Esophagus squamous epithelium (tissue), 5 donors: ENCODE measurements around the gene GGT5. TPM values are rescaled to one million over a fixed set of nuclear protein-coding genes. Genes with fewer than 3 reads are reported as not detected.
"Not testable (repeated sequence)": the region's sequence is repeated elsewhere in the genome, so short reads cannot be mapped to it uniquely, and the experiment has no call there.

Experiments used
- DNase-seq: peaks from one replicate; lab custom pipeline; 2025; lab: John Stamatoyannopoulos, UW
- H3K27ac ChIP-seq, 4 donors: fragments of 200-600 bp; sonication (generic); one replicate each; pipeline ENCODE4 v1.5.1; 2016 to 2019; ENCODE audit warnings: mild to moderate bottlenecking in 1 of 4
- H3K27me3 ChIP-seq, 4 donors: fragments of 200-600 bp; sonication (generic); 1 replicate in 3 of 4; 2 replicates in 1 of 4; pipeline versions ENCODE4 v1.5.1 to v1.6.0; 2017 to 2021; ENCODE audit warnings: antibody characterized with exemption in 1 of 4
- H3K36me3 ChIP-seq, 3 donors: fragments of 200-600 bp; sonication (generic); one replicate each; pipeline ENCODE4 v1.5.1; 2016 to 2019
- H3K4me1 ChIP-seq, 3 donors: fragments of 200-600 bp; sonication (generic); one replicate each; pipeline ENCODE4 v1.5.1; 2017 to 2019
- H3K4me3 ChIP-seq, 4 donors: fragments of 200-600 bp; sonication (generic); 1 replicate in 3 of 4; 2 replicates in 1 of 4; pipeline ENCODE4 v1.5.1; 2016 to 2019; ENCODE audit warnings: mild to moderate bottlenecking in 2 of 4, moderate library complexity in 1 of 4
- H3K9me3 ChIP-seq, 3 donors: fragments of 200-600 bp; sonication (generic); one replicate each; pipeline ENCODE4 v1.5.1; 2016 to 2019
- POLR2A ChIP-seq, 4 donors: fragments of 450-650 bp; IDR thresholded peaks; one replicate each; pipeline ENCODE4 v1.6.1; 2017; ENCODE audit warnings: antibody characterized with exemption in 4 of 4, mild to moderate bottlenecking in 4 of 4, moderate library complexity in 3 of 4
- WGBS, 2 donors: methylation state at CpG; one replicate each; pipeline ENCODE4 v1.1.5; 2018; 5-methylcytosine and 5-hydroxymethylcytosine counted together
- intact Hi-C: fragments of 100-400 bp; cut with DNase I; formaldehyde crosslinking; loops from one replicate; pipeline ENCODE4 v1.15.0; 2022
- total RNA-seq, 4 donors: library from RNA; depleted of rRNA; stranded (reverse); fragments of >200 nt; gene quantifications; one replicate each; pipeline ENCODE4 v1.1.0, GENCODE V29; 2016
- TF ChIP-seq, protein P1 (sequence below), 6 experiments: fragments of 450-650 bp in 4 of 6; fragments of 200-600 bp in 2 of 6; sonication (generic) in 2 of 6; IDR thresholded peaks; one replicate each; pipeline ENCODE4 v1.5.1; 2016 to 2019; ENCODE audit warnings: antibody characterized with exemption in 6 of 6, mild to moderate bottlenecking in 4 of 6, moderate library complexity in 4 of 6
- donor health status: DM: yes; HTN: yes; CAD: no.

The GGT5 gene
- total RNA-seq, 4 donors from 2014 or later, result 2.6 to 26.5 (median 7.1) TPM

- H3K4me3 ChIP-seq, result no peak overlapping the region
- 80 to 89% methylated on average over 6 of the region's 6 CpGs for WGBS, 2 donors
- intact Hi-C loops, result no loop called here
- no peak for DNase-seq
- no peaks in the 10 kb centered on the region for H3K9me3 ChIP-seq
- H3K36me3 ChIP-seq, result no peaks in the 10 kb centered on the region
- no peaks in the 10 kb centered on the region for H3K27me3 ChIP-seq
- peaks cover 0 to 34% (median 22%) of the 10 kb centered on the region in 3 donors for H3K4me1 ChIP-seq
- H3K27ac ChIP-seq, result no peak overlapping the region
- TF ChIP-seq POLR2A (IDR thresholded peaks at IDR 0.05), result no peak
- TF ChIP-seq, protein P1, sequence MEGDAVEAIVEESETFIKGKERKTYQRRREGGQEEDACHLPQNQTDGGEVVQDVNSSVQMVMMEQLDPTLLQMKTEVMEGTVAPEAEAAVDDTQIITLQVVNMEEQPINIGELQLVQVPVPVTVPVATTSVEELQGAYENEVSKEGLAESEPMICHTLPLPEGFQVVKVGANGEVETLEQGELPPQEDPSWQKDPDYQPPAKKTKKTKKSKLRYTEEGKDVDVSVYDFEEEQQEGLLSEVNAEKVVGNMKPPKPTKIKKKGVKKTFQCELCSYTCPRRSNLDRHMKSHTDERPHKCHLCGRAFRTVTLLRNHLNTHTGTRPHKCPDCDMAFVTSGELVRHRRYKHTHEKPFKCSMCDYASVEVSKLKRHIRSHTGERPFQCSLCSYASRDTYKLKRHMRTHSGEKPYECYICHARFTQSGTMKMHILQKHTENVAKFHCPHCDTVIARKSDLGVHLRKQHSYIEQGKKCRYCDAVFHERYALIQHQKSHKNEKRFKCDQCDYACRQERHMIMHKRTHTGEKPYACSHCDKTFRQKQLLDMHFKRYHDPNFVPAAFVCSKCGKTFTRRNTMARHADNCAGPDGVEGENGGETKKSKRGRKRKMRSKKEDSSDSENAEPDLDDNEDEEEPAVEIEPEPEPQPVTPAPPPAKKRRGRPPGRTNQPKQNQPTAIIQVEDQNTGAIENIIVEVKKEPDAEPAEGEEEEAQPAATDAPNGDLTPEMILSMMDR (IDR thresholded peaks at IDR 0.05), result no peak
Observed at GRCh38 chr22:24240381-24240780, 4.5 kb downstream of the GGT5 start.

DNA sequence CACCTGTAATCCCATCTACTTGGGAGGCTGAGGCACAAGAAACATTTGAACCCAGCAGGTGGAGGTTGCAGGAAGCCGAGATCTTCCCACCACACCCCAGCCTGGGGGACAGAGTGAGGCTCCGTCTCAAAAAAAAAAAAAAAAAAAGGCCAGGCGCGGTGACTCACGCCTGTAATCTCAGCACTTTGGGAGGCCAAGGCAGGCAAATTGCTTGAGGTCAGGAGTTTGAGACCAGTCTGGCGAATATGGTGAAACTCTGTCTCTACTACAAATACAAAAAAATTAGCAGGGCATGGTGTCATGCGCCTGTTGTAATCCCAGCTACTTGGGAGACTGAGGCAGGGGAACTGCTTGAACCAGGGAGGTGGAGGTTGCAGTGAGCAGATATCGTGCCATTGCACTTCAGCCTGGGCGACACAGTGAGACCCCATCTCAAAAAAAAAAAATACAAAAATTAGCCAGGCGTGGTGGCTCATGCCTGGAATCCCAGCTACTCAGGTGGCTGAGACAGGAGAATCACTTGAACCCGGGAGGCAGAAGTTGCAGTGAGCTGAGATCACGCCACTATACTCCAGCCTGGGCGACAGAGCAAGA, 6.7 kb downstream of the GGT5 start:
- intact Hi-C loops, H3K9me3 ChIP-seq, DNase-seq, H3K36me3 ChIP-seq, H3K4me3 ChIP-seq, H3K27ac ChIP-seq, H3K27me3 ChIP-seq: not testable (repeated sequence)
- WGBS, 2 donors, result 62 to 76% methylated on average over 10 to 13 of the region's 13 CpGs
- peaks cover 0 to 31% (median 15%) of the 10 kb centered on the region in 3 donors for H3K4me1 ChIP-seq

DNA sequence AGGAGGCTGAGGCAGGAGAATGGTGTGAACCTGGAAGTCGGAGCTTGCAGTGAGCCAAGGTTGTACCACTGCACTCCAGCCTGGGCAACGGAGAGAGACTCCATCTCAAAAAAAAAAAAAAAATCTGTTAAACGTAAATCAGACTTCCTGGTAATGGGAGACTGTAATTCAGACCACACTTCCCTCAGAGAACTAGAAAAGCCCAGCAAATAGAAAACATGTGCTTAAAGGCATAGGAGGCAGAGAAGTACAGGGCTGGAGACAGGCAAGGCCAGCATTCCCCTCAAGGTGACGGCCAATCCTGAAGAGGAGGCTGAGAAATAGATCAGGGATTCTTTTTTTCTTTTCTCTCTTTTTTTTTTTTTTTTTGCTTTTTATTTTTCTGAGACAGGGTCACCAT, 8.2 kb downstream of the GGT5 start:
- H3K4me3 ChIP-seq, result no peak overlapping the region
- no peaks in the 10 kb centered on the region for H3K9me3 ChIP-seq
- no peaks in the 10 kb centered on the region for H3K27me3 ChIP-seq
- peaks cover 0 to 25% (median 5%) of the 10 kb centered on the region in 3 donors for H3K4me1 ChIP-seq
- no peak overlapping the region for H3K27ac ChIP-seq
- no peak for TF ChIP-seq POLR2A (IDR thresholded peaks at IDR 0.05)
- TF ChIP-seq, protein P1 (IDR thresholded peaks at IDR 0.05), result no peak
- WGBS, 2 donors, result 75 to 79% methylated on average over 4 of the region's 4 CpGs
- H3K36me3 ChIP-seq, result no peaks in the 10 kb centered on the region
- DNase-seq, result no peak
- intact Hi-C loops, result no loop called here

DNA sequence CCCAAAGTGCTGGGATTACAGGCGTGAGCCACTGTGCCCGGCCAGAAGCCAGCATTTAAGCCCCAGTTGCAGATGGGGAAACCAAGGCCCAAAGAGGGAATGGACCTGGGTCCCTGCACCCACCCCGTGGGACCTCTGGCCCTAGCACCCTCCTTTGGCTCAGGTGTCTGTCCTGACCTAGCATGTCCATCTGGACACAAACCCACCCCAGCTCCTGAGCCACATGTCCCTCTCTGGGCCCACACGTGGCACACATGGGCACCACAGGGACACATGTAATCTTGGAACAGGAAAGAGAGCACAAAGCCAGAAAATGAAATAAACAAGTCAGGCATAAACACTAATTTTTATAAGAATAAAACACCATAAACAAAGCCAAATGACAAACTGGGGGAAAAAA, 9.6 kb downstream of the GGT5 start:
- no peak overlapping the region for H3K27ac ChIP-seq
- no peaks in the 10 kb centered on the region for H3K36me3 ChIP-seq
- H3K9me3 ChIP-seq, result no peaks in the 10 kb centered on the region
- no peaks in the 10 kb centered on the region for H3K27me3 ChIP-seq
- intact Hi-C loops, result no loop called here
- 60% methylated on average over 2 of the region's 4 CpGs; no CpG with 5 or more reads in 1 of the 2 donors for WGBS, 2 donors
- no peak for DNase-seq
- peaks cover 0 to 18% (median 5%) of the 10 kb centered on the region in 3 donors for H3K4me1 ChIP-seq
- no peak overlapping the region for H3K4me3 ChIP-seq
- TF ChIP-seq, protein P1 (IDR thresholded peaks at IDR 0.05), result no peak
- TF ChIP-seq POLR2A (IDR thresholded peaks at IDR 0.05), result no peak

DNA sequence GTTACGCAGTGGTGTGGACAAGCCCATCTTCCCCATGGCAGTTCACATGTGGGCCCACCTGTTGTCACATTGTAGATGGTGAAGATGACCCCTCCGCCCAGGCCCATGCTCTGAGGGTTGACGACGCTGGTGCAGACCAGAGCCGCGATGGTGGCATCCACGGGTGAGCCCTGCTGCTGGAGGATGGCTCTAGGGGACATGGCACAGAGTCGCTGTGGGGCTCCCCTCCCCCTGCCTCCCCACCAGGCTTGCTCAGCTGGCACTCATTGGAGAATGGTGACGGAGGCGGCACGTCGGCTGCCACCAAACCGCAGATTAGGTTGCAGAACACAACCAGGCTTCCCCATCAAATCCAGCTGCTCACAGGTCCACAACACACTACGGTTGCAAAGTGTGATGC, 11.1 kb downstream of the GGT5 start:
- Histone ChIP-seq H3K4me1 (peaks cover 0 to 18% (median 5%) of the 10 kb centered on the region in 3 donors), H3K4me3 (no peak overlapping the region), H3K27ac (no peak overlapping the region), H3K27me3 (no peaks in the 10 kb centered on the region), H3K9me3 (no peaks in the 10 kb centered on the region), H3K36me3 (peaks cover 0 to 4% (median 0%) of the 10 kb centered on the region in 3 donors)
- no peak for TF ChIP-seq POLR2A (IDR thresholded peaks at IDR 0.05)
- TF ChIP-seq, protein P1 (IDR thresholded peaks at IDR 0.05), result no peak
- intact Hi-C loops, result no loop called here
- DNase-seq, result no peak
- WGBS, 2 donors, result 89% methylated on average over 9 of the region's 14 CpGs; no CpG with 5 or more reads in 1 of the 2 donors
